Measurements from ENCODE around the gene RAB6B.

GRCh38 chr3:133872161-133872560 lies 23.5 kb downstream of the RAB6B start:
- TF ChIP-seq CTCF (IDR thresholded peaks at IDR 0.05) (no peak), POLR2AphosphoS5 (IDR thresholded peaks at IDR 0.05) (no peak), POLR2A (IDR thresholded peaks at IDR 0.05; ENCODE audit: low read depth) (no peak), EP300 (IDR thresholded peaks at IDR 0.05) (no peak)
